Measurements from ENCODE around the gene UBAC2.

DNA sequence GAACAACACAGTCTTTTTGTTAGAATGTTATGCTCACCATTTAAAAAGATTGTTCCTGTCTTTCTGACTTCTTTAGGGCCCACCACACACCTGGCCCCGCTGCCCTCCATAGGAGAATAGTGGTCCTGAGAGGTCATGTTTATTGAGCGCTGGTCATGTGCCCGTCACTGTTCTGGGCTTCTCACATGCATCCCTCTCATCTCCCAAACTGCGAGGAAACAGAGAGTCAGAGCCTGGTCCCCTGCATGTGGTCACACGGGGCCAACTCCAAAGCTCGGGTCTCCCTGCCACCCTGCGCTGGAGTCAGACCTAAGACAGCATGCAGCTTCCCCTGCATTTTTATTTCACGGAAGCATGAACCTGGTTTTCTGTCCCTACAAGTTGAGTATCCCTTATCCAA is 177.0 kb downstream of the UBAC2 start:
- TF ChIP-seq POLR2A (IDR thresholded peaks at IDR 0.05) = no peak
- TF ChIP-seq, protein P1, sequence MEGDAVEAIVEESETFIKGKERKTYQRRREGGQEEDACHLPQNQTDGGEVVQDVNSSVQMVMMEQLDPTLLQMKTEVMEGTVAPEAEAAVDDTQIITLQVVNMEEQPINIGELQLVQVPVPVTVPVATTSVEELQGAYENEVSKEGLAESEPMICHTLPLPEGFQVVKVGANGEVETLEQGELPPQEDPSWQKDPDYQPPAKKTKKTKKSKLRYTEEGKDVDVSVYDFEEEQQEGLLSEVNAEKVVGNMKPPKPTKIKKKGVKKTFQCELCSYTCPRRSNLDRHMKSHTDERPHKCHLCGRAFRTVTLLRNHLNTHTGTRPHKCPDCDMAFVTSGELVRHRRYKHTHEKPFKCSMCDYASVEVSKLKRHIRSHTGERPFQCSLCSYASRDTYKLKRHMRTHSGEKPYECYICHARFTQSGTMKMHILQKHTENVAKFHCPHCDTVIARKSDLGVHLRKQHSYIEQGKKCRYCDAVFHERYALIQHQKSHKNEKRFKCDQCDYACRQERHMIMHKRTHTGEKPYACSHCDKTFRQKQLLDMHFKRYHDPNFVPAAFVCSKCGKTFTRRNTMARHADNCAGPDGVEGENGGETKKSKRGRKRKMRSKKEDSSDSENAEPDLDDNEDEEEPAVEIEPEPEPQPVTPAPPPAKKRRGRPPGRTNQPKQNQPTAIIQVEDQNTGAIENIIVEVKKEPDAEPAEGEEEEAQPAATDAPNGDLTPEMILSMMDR (IDR thresholded peaks at IDR 0.05) = no peak
- TF ChIP-seq EP300 (IDR thresholded peaks at IDR 0.05) = no peak
- TF ChIP-seq POLR2AphosphoS5 (IDR thresholded peaks at IDR 0.05) = no peak

Data from sigmoid colon (tissue), 4 donors.